ENCODE data around the gene HIRA.

DNA sequence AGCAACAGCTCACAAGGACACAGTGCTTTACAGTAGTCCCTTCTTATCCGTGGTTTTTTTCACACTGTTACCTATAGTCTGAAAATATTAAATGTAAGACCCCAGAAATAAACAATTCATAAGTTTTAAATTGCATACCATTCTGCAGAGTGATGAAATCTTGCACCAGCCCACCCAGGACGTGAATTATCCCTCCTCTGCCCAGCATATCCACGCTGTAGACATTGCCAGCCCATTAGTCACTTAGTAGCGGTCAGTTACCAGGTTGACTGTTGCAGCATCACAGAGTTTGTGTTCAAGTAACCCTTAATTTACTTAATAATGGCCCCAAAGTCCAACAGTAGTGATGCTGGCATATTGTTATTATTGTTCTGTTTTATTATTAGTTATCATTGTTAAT lies 143.6 kb downstream of the HIRA start:
- TF ChIP-seq REST (IDR thresholded peaks at IDR 0.05; ENCODE audit: borderline replicate concordance) = no peak
- no peak for TF ChIP-seq TAF1 (IDR thresholded peaks at IDR 0.05; ENCODE audit: low read depth)
- no peak for TF ChIP-seq CTCF (IDR thresholded peaks at IDR 0.05; ENCODE audit: poor library complexity, severe bottlenecking)
- TF ChIP-seq MXI1 (conservative IDR thresholded peaks at IDR 0.05; ENCODE audit: poor library complexity, severe bottlenecking) = no peak
- no peak for TF ChIP-seq POLR2AphosphoS5 (IDR thresholded peaks at IDR 0.05)
- no peak for TF ChIP-seq EZH2 (IDR thresholded peaks at IDR 0.05; ENCODE audit: borderline replicate concordance, insufficient read depth, low read length, poor library complexity, severe bottlenecking)

All from neural cell (in vitro differentiated cells).